ENCODE data around the gene DHRSX.

- no peak for TF ChIP-seq POLR2AphosphoS5 (IDR thresholded peaks at IDR 0.05)
- TF ChIP-seq, protein P1, sequence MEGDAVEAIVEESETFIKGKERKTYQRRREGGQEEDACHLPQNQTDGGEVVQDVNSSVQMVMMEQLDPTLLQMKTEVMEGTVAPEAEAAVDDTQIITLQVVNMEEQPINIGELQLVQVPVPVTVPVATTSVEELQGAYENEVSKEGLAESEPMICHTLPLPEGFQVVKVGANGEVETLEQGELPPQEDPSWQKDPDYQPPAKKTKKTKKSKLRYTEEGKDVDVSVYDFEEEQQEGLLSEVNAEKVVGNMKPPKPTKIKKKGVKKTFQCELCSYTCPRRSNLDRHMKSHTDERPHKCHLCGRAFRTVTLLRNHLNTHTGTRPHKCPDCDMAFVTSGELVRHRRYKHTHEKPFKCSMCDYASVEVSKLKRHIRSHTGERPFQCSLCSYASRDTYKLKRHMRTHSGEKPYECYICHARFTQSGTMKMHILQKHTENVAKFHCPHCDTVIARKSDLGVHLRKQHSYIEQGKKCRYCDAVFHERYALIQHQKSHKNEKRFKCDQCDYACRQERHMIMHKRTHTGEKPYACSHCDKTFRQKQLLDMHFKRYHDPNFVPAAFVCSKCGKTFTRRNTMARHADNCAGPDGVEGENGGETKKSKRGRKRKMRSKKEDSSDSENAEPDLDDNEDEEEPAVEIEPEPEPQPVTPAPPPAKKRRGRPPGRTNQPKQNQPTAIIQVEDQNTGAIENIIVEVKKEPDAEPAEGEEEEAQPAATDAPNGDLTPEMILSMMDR (IDR thresholded peaks at IDR 0.05): no peak
- no peak for TF ChIP-seq POLR2A (IDR thresholded peaks at IDR 0.05)
Observed at GRCh38 chrX:2264179-2265030, 236.4 kb downstream of the DHRSX start.

Data from upper lobe of left lung (tissue), 4 donors.